HG03521 (cell line): Measurements from ENCODE around the gene LYPD3.
"Not testable (repeated sequence)": the region's sequence is repeated elsewhere in the genome, so short reads cannot be mapped to it uniquely, and the experiment has no call there.

Source experiments
- ATAC-seq: cut with Tn5 transposase; IDR thresholded peaks from one replicate; pipeline ENCODE4 v1.9.1; 2021; ENCODE audit warnings: mild to moderate bottlenecking, moderate library complexity; ENCODE audit not compliant: unreplicated experiment

Gene LYPD3

DNA sequence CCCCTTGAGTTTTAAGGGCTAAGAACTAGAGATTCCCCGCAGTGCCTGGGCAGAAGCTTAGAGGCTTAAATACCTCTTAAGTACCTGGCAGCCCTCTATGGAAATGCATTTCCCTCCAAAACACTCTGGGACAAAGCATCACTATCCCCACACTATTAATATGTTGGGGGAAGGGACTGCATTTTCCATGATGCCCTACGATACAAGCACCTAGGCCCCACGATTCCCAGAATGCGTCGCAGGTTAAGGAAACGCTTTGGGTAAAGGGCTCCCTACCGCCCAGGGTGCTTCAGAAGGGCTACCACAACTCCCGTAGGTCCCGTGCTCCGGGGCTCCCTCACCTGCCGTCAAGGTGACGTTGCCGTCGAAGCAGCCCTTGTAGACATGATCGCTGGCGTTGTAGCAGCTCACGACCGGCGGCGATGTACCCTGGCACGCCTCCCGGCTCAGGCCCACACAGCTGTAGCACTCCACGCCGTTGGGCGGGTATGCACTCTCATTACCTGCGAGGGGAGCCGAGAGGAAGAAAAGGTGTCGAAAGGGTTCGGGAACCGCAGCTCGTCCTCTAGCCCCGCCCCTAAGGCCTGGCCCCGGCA, 2.5 kb downstream of the LYPD3 start:
- ATAC-seq, result no peak

DNA sequence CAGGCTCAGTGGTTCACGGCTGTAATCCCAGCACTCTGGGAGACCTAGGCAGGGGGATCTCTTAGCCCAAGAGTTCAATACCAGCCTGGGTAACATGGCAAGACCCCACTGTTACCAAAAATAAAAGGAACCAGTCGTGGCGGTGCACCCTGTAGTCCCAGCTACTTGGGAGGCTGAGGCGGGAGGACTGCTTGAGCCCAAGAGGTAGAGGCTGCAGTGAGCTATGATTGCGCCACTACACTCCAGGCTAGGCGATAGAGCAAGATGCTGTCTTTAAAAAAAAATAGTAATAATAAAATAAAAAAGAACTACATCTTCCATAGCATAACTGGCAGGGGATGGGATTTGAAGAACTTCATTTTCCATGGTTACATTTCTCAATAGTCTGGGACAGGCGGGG, 3.0 kb downstream of the LYPD3 start:
- no peak for ATAC-seq

GRCh38 chr19:43461303-43461702, 4.1 kb downstream of the LYPD3 start:
- ATAC-seq, result no peak

GRCh38 chr19:43460362-43461016, 4.9 kb downstream of the LYPD3 start:
- ATAC-seq, result no peak

DNA sequence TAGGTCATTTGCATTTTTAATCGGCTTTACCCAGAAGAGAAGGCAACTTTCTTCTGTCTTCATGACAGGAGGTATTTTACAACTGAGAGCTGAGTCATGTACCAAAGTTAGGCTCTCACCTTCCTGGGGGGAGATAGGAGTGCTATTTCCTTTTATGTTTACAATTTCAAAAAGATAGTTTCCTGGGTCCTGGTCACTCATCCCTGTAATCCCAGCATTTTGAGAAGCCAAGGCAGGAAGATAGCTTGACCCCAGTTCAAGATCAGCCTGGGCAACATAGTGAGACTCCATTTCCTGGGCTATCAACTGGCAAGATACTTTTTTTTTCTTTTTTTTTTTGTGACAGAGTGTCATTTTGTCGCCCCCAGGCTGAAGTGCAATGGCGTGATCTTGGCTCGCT, 7.6 kb downstream of the LYPD3 start:
- no peak for ATAC-seq

DNA sequence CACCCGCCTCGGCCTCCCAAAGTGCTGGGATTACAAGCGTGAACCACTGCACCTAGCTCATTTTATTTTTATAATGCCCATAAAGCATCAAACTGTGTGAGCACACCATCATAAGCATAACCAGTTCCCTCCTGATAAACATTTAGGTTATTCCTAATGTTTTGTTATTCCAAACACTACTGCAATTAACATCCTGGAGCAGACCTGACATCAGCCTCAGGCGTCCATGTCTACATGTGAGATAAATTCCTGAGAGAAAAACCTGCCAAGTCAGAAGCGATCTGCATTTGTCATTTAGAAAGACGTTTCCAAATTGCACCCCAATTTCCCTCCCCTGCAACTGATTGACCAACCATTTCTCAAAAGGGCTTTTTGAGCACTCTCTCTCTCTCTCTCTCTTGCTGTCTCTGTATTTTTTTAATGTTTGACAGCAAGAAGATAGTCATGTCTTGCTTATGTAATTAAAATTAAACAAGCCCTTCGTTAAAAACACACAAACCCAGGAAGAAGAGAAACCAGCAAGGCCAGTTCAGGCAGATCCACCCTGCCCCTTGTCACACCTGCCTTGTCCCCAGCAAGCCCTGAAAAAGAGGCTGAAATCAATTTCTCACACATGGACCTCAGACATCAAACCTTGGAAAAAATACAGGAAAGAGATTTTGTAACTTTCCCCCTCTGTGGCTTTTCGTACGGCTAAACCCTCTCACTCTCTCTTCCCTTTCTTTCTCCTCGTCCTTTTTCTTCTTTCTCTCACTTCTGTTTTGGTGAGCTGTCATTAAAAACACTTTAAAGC, 9.9 kb downstream of the LYPD3 start:
- no peak for ATAC-seq

DNA sequence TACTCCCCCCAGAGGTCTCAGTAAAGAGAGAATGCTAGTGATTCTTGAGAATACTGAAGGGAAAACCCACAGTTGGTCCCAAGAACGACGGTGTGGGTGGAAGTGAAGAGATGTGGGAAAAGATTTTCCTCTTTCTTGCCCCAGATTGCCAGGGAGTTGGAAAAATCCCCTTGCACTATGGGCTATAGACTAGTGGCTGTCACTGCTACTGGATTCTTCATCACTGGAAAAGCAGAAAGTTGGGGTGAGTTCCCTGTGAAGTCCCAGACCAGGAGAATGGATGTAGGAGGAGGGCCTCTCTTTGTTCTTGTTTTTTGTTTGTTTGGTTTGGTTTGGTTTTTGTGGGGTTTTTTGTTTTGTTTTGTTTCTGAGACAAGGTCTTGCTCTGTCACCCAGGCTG, 11.4 kb downstream of the LYPD3 start:
- no peak for ATAC-seq

GRCh38 chr19:43452582-43452981, 12.8 kb downstream of the LYPD3 start:
- no peak for ATAC-seq

GRCh38 chr19:43450545-43450997, 14.8 kb downstream of the LYPD3 start:
- no peak for ATAC-seq

DNA sequence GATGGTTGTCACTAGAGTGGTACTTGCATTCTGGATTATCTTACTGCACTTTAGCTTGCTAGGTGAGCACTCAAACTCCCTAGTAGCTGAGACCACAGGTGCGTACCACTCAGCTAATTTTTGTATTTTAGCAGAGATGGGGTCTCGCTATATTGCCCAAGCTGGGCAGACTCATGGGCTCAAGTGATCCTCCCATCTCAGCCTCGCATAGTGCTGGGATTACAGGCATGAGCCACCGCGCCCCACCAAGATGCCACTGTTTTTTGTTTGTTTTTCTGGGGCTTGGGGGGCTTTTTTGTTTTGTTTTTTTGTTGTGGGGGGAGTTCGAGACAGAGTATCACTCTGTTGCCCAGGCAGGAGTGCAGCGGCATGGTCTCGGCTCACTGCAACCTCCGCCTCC, 17.8 kb downstream of the LYPD3 start:
- ATAC-seq, result no peak

GRCh38 chr19:43446746-43447489, 18.5 kb downstream of the LYPD3 start:
- ATAC-seq, result no peak

DNA sequence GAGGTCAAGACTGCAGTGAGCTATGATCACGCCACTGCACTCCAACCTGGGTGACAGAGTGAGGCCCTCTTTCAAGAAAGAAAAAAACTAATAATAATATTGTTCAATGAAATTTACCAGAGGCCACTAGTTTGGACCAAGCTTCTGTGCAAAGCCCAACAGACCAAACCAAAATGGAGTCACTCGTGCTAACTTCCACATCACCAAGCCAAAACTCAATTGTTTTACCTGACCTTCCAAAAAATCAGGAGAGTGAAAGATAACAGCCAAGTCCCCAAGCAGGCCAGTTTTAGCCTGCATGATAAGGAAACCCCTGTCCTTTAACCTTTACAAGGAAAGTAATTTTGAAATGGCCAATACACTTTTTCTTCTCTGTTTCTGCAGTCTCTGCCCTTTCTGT, 20.0 kb downstream of the LYPD3 start:
- no peak for ATAC-seq

DNA sequence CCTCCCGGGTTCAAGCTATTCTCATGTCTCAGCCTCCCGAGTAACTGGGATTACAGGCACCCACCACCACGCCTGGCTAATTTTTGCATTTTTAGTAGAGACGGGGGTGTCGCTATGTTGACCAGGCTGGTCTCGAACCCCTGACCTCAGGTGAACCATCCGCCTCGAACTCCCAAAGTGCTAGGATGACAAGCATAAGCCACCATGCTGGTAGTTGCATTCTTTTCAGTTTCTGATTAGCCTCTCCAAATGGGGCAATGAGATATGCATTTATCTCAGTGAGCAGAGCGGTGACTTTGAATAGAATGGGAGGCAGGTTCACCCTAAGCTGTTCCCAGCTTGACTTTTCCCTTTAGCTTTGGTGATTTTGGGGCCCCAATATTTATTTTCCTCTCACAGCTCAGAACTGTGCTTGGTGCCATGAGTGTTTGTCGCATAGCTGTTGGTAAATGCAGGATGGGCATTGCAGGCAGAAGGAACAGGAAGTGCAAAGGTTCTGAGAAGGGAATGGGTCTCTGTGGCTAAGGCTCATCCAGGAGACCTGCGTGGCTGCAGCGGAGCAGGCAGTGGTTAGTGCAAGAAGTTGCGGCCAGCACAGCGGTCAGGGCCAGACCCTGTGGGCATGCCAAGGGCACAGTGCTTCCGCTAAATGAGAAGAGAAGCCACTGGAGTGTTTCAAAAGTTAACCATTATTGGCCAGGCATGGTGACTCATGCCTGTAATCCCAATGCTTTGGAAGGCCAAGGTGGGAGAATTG, 20.7 kb downstream of the LYPD3 start:
- no peak for ATAC-seq

- ATAC-seq, result not testable (repeated sequence)
Observed at GRCh38 chr19:43444091-43444490, 21.3 kb downstream of the LYPD3 start.

GRCh38 chr19:43441716-43442115, 23.7 kb downstream of the LYPD3 start:
- ATAC-seq, result no peak

- no peak for ATAC-seq
Observed at GRCh38 chr19:43439709-43440063, 25.7 kb downstream of the LYPD3 start.

DNA sequence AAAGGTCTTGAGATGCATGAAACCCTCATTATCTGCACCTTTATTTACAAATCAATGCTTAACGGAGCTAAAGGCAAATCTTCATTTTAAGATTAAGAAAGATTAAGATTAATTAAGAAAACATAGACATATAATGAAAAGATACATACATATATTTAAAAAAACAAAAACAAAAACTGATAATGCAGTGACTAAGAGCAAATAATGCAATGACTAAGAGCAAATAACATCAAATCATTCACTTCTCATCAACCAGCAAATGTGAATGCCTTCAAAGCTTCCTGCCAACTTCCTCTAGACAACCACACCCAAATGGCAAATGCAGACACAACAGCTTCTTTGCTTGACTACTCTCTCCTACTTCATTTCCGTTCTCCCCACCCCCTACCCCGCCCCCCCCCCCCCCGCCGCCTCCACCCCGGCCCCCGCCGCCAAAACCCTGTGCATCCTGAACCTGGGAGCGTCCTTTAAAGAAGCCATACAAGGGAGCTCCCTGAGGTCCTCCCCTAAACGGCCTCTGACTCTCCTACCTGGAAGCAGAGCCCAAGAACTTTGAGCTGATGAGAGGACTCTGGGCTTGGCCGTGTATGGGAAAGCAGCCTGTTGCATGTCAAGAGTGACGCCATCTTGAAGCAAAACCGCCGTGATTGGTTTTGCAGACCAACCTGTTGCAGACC, 26.2 kb downstream of the LYPD3 start:
- no peak for ATAC-seq

DNA sequence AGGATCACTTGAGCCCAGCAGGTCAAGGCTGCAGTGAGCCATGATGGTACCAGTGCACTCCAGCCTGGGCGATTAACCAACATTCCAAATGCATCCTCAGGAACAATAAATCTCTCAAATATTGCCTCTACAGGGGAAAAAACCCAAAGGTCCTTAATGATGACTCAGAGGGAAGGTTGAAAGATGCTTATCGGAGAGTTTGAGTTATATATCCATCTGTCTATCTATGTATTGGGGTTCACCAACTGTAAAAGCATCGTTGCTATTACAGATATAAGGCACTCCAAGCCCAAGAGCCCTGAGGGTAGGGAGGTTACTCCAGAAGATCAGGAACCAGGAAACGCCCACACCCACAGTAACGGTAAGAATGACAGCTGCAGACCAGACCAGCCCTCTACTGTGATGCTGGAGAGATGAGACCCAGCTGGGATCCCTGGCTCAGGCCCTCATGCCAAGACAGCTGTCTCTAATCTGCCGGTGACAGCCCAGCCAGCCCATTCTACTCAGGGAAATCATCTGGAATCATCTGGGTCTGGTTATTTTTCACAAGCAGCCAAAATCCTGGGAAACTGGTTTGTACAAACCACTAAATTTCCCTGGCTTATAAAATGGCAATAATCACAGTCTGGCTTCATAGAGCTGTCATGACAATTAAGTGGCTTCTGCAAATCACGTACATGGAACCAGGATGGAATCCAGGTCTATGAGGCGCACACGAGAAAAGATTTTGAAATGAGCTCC, 26.9 kb downstream of the LYPD3 start:
- no peak for ATAC-seq

DNA sequence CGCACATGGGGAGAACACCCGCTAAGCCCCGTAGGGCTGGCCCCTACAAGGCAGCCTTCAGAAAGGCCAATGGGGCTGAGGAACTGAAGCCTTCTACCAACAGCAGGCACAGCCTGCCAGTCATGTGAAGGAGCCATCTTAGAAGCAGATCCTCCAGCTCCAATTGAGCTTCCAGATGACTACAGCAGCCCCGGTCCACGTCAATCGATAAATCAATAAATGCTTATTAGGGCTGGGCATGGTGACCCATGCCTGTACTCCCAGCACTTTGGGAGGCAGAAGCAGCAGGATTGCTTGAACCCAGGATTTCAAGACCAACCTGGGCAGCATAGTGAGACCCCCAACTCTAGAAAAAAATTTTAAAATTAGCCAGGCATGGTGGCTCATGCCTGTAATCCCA, 27.7 kb downstream of the LYPD3 start:
- ATAC-seq, result no peak

- not testable (repeated sequence) for ATAC-seq
Observed at GRCh38 chr19:43437284-43437683, 28.1 kb downstream of the LYPD3 start.
